GM15510 (cell line): Measurements from ENCODE around the gene INF2.

Experiments
- POLR2A ChIP-seq: IDR thresholded peaks from 3 replicates; pipeline ENCODE4 v1.6.1; 2011; ENCODE audit warnings: borderline replicate concordance; ENCODE audit not compliant: insufficient read length; ENCODE audit errors: extremely low read depth

Gene INF2

GRCh38 chr14:104665657-104666522 lies 23.5 kb upstream of the INF2 start:
- no peak for TF ChIP-seq POLR2A

GRCh38 chr14:104666981-104667380 lies 22.4 kb upstream of the INF2 start:
- TF ChIP-seq POLR2A = no peak

DNA sequence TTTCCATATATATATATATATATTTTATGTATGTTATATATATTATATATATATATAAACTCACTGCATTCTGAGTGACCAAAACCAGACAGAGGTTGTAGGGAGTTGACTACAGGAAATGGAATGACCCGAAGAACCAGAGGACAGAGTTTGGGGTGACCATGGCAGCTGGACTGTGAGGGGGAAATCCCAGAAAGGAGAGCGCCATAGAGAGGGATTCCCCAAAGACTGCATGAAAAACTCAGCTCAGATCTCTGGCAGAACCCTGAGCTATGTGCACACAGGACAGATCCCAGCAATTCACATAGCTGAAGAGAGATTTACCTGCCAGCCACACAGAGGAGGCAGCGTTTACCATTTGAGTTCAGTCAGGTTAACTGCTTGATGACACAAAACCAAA lies 19.7 kb upstream of the INF2 start:
- TF ChIP-seq POLR2A = no peak

DNA sequence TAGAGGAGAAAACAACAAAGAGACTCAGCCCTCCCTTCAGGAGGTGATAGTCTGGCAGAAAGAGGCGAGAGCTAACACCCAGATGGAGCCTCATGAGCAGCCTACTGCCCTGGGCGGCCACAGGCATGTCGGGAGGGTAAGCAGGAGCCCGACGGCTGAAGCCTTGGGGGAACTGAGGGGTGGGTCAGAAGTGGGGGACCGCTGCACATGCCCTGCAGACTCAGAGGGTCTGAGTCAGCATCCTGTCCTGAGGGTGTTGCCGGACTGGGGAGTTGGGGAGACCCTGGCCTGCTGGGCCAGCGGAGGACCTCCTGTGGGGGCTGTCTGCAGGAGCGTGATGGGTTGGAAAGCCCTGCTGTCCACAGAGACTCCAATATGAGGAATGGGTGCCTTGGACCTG lies 15.9 kb upstream of the INF2 start:
- no peak for TF ChIP-seq POLR2A

DNA sequence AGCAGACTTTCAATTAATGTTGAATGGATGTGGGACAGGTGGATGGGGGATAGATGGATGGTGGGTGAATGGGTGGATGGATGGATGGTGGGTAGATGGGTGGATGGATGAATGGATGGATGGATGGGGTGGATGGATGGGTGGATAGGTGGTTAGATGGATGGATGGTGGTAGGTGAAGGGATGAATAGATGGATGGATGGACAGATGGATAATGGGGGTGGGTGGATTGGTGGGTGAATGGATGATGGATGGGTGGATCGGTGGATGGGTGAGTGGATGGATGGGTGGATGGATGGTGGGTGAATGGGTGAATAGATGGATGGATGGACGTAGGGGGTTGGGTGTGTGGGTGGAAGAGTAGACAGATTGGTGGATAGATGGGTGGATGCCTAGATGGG lies 14.0 kb upstream of the INF2 start:
- no peak for TF ChIP-seq POLR2A

DNA sequence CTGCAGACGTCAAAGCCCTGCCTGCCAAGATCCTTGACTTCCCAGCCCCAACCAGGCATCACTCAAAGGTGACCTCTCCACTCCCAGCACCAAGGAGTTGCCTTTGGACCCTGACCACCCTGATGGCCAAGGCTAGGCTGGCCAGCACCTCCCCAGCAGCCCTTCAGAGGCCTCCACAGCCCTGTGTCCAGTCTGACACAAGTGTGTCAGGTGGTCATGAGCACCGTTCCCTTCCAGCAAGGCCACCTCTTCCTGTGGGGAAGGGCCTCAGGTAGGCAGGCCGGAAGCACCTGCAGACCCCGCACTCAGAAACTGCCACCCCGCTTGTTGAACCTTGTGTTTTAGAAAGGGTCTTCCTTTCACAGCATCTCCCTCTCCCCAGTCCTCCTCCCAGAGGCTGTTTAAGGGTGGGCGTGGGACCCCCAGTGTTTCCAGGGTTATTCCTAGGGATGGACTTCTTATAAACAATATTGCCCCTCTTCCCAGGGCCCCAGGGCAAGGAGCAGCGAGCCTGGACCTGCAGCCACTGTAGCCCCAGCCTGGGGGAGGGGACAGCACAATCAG lies 13.2 kb upstream of the INF2 start:
- TF ChIP-seq POLR2A = no peak

DNA sequence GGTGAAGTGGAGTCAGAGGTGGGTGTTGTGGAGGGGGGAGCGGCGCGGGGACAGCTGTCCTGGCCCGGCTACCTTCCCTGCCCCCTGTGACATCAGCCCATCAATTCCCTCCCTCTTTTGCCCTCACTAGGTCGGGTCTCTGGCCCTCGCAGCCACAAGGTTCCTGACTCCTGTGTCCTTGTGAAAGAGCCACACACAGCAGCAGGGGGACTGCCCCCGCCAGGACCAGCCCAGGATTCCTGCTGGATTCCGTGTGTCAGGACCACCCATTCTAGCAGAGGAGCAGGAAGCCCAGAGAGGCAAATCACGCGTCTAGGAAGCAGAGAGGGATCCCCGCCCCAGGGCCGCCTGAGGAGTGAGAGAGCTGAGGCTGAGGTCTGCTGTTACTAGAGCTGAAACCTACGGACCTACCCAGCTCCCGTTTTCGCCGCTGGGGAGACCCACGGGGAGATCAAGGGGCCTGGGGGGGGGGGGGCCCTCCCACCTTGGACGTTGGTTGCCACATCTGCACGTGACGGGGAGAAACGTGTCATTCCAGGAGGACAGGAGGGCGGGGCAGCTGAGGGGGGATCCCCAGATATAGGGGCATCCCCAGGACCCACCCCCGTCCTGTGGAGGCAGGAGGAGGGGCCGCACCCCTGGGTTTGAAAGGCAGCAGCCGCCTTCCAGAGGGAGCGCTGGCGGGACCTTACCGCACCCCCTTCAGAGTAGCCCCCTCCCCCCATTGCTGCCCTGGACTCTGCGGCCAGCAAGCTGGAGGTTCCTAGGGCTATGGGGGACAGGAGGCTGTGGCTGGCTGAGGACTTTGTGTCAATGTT lies 12.5 kb upstream of the INF2 start:
- peak; percentile 5 for TF ChIP-seq POLR2A

DNA sequence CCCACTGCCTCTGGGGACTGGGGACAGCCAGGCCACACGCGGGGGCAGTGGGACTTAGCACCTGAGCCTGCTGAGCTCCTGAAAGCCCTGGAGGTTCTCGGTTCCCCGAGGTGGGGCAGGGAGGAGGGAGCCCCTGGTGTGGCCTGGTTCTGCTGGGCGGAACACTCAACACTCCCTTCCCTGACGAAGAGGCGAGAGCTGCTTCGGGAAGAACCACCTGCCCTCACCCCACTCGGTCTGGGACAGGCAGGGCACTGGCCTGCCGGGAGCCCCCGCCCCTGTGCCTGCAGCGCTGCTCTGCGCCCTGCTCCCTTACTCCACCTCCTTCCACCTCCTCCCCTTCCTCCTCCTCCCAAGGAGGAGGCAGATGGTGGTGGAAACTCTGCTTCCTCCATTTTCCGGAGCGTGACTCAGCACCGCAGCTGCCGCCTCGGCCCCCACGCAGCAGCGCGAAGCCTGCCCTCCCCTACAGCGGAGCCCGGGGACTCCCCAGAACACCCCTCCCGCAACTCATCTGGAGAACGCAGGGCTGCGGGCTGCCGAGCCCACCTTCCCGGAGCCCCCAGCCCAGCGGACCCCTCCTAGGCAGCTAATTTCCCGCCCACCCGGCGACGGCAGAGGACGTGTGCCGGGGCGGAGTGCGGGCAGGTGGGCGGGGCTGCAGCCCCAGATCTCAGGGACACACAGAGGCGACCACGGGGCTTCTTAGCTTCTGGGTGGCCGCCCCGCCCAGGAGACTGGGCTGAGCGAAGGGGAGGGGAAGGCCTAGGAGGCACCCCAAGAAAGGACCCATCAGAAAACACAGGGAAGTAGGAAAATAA lies 11.7 kb upstream of the INF2 start:
- peak; percentile 41 for TF ChIP-seq POLR2A

GRCh38 chr14:104678346-104678745 lies 11.1 kb upstream of the INF2 start:
- TF ChIP-seq POLR2A = no peak

DNA sequence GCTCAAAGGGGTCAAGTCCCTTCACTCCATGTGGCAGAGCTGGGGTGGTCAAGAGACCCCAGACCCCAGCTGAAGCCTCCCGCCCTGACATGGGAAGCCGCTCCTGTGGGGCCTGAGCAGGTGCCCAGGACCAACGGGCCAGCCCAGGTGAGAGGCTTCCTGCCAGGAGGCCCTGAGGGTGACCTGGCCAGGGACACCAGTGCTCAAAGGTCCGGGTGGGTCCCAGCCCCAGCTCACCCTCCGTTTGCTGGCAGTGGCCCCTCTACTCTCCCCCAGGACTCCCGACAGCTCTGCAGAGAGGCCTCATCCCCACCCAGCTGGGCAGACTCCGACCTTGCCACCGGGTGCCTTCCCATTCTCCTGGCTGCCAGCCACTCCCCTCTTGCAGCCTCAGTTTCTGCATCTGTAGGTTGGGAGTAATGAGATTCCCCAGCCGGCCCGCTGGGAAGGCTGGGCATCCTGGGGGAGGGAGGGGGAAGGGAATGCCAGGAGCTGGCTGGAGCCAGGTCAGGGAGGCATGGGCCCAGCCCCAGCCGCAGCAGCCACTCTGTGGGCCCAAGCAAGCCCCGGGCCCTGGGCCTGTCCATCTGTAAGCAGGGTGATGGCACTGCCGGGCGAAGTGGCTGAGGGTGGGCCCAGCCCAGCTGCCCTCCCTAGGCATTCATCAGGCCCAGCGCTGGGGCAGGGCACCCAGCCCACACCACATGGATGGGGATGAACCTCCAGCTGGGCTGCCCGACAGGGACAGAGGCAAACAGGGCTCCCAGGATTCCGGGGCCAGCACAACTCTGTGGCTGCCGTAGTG lies 10.3 kb upstream of the INF2 start:
- TF ChIP-seq POLR2A = no peak

DNA sequence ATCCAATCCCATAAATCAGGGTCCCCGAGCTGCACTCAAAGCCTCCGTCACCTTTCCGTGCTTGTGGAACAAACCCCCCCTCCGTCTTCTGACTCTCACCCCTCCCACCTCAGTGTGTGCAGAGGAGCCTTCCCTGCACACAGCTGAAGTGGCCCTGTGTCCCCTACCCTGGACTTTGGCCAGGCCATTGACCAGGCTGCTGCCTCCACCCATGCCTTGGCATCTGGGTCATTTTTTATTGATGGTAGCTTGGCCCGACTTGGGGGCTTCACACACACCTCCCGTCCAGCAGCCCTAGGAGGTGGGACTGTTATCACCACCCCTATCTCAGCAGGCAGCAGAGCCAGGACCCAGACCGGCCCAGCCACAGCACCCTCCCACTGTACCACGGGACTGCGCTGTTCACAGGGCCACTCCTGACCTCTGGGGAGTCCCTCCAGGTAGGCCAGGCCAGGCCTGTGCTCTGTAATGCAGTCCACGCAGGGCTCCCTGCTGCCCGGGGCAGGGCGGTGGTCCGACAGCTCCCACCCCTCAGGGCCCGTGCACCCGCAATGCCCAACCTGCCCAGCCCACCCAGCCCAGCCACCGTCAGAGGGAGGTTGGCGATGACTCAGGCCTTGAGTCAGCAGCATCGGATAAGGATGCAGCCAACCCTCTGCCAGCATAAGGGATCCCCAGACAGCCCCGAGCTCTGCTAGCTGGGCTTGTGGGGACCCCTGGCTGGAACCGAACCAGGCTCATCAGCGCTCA lies 9.2 kb upstream of the INF2 start:
- no peak for TF ChIP-seq POLR2A

GRCh38 chr14:104680806-104681688 lies 8.4 kb upstream of the INF2 start:
- no peak for TF ChIP-seq POLR2A
